B cell (primary cell): ENCODE results near the gene UBXN6. TPM values are rescaled to one million over a fixed set of nuclear protein-coding genes. Genes with fewer than 3 reads are reported as not detected.

Experiments
- ATAC-seq: fragments of 200-7000 bp; cut with Tn5 transposase; one replicate; pipeline ENCODE4 v1.10.0; 2021; ENCODE audit warnings: low read depth, mild to moderate bottlenecking, moderate number of reproducible peaks, moderate library complexity
- CTCF ChIA-PET: fragments of 350-600 bp; sonication (Branson Sonifier 250); formaldehyde crosslinking; loops from one replicate; lab custom pipeline; 2021; ENCODE audit warnings: antibody characterized with exemption, inconsistent platforms; lab: Charles Lee
- POLR2A ChIA-PET: fragments of 350-600 bp; sonication (Branson Sonifier 250); formaldehyde crosslinking; loops from one replicate; lab custom pipeline; 2021; ENCODE audit warnings: antibody characterized with exemption; lab: Charles Lee
- DNase-seq: peaks from one replicate; pipeline ENCODE4 v3.0.0; 2013
- H2AFZ ChIP-seq: 2 replicates; pipeline ENCODE4 v1.6.1; 2012; ENCODE audit warnings: mild to moderate bottlenecking, low read depth, low read length; ENCODE audit not compliant: insufficient read depth, poor library complexity, severe bottlenecking
- H3K27ac ChIP-seq, 2 donors: 1 replicate in 1 of 2; 2 replicates in 1 of 2; pipeline ENCODE4 v1.5.1; 2012 to 2013; ENCODE audit warnings: low read length in 2 of 2, mild to moderate bottlenecking in 2 of 2, moderate library complexity in 1 of 2
- H3K27me3 ChIP-seq, 4 experiments: fragments of 200-600 bp in 1 of 4; sonication (generic) in 1 of 4; replicated peaks in 1 of 4; 1 replicate in 2 of 4; 2 replicates in 2 of 4; pipeline versions ENCODE4 v1.6.1 to v1.7.0; 2013 to 2016; ENCODE audit warnings: low read length in 3 of 4, mild to moderate bottlenecking in 2 of 4, mixed read lengths in 1 of 4, moderate library complexity in 1 of 4; ENCODE audit not compliant: insufficient read depth in 4 of 4, control insufficient read depth in 3 of 4; ENCODE audit errors: control extremely low read depth in 1 of 4
- H3K36me3 ChIP-seq, 2 experiments: replicated peaks in 1 of 2; 1 replicate in 1 of 2; 2 replicates in 1 of 2; pipeline versions ENCODE4 v1.6.1 to v1.7.1; 2013; ENCODE audit warnings: low read length in 1 of 2; ENCODE audit not compliant: insufficient read depth in 2 of 2, control insufficient read depth in 1 of 2; ENCODE audit errors: control extremely low read depth in 1 of 2, extremely low read depth in 1 of 2
- H3K4me1 ChIP-seq, 2 donors: fragments of 200-600 bp in 1 of 2; sonication (generic) in 1 of 2; 1 replicate in 1 of 2; 2 replicates in 1 of 2; pipeline versions ENCODE4 v1.5.1 to v1.6.1; 2013 to 2017; ENCODE audit warnings: low read length in 2 of 2; ENCODE audit not compliant: control insufficient read depth in 2 of 2, insufficient read depth in 2 of 2
- H3K4me2 ChIP-seq: replicated peaks from 2 replicates; pipeline ENCODE3; 2012; ENCODE audit warnings: mild to moderate bottlenecking, low read depth, low read length; ENCODE audit not compliant: poor library complexity, severe bottlenecking
- H3K4me3 ChIP-seq, 5 experiments: fragments of 200-600 bp in 1 of 5; sonication (generic) in 1 of 5; 1 replicate in 3 of 5; 2 replicates in 2 of 5; pipeline versions ENCODE4 v1.5.1 to v1.7.0; 2011 to 2016; ENCODE audit warnings: low read length in 4 of 5, mild to moderate bottlenecking in 4 of 5, low read depth in 2 of 5, control low read depth in 1 of 5, moderate library complexity in 1 of 5; ENCODE audit not compliant: insufficient read depth in 1 of 5; ENCODE audit errors: control extremely low read depth in 1 of 5, extremely low read depth in 1 of 5
- H3K79me2 ChIP-seq: fragments of 200-600 bp; sonication (generic); one replicate; pipeline ENCODE4 v1.6.0; 2016; ENCODE audit warnings: low read length; ENCODE audit not compliant: control insufficient read depth, insufficient read depth
- H3K9ac ChIP-seq: fragments of 200-600 bp; sonication (generic); 2 replicates; pipeline ENCODE4 v1.6.1; 2017; ENCODE audit warnings: mild to moderate bottlenecking, low read length, moderate library complexity
- H3K9me3 ChIP-seq, 3 donors: one replicate each; pipeline versions ENCODE4 v1.6.1 to v1.7.1; 2013; ENCODE audit warnings: low read length in 2 of 3; ENCODE audit not compliant: control insufficient read depth in 2 of 3, insufficient read depth in 1 of 3; ENCODE audit errors: control extremely low read depth in 1 of 3
- H4K20me1 ChIP-seq: 2 replicates; pipeline ENCODE4 v1.6.0; 2012; ENCODE audit warnings: mild to moderate bottlenecking, low read length; ENCODE audit not compliant: insufficient read depth, control insufficient read depth, poor library complexity, severe bottlenecking
- H3K27ac Mint-ChIP-seq: one replicate; pipeline ENCODE4 v1.8.0; 2021; ENCODE audit warnings: mixed read lengths
- H3K27me3 Mint-ChIP-seq: one replicate; pipeline ENCODE4 v1.8.0; 2021; ENCODE audit warnings: mixed read lengths
- H3K4me1 Mint-ChIP-seq: one replicate; pipeline ENCODE4 v1.8.0; 2021; ENCODE audit warnings: mixed read lengths
- H3K4me3 Mint-ChIP-seq: one replicate; pipeline ENCODE4 v1.8.0; 2021; ENCODE audit warnings: mixed read lengths
- H3K9me3 Mint-ChIP-seq: one replicate; pipeline ENCODE4 v1.8.0; 2022; ENCODE audit warnings: mixed read lengths; ENCODE audit not compliant: insufficient read depth
- CTCF ChIP-seq: fragments of 200-600 bp; IDR thresholded peaks from one replicate; pipeline ENCODE4 v1.8.0; 2022; ENCODE audit warnings: antibody characterized with exemption, mild to moderate bottlenecking
- EZH2 ChIP-seq: IDR thresholded peaks from 2 replicates; pipeline ENCODE4 v1.6.1; 2012; ENCODE audit warnings: borderline replicate concordance, low read depth, mild to moderate bottlenecking, moderate library complexity, low read length; ENCODE audit not compliant: insufficient read depth, poor library complexity, severe bottlenecking
- WGBS: methylation state at CpG from one replicate; pipeline ENCODE4 v1.1.5; 2013; ENCODE audit warnings: missing lambda C conversion rate; ENCODE audit not compliant: insufficient coverage; 5-methylcytosine and 5-hydroxymethylcytosine counted together
- intact Hi-C: fragments of 100-400 bp; cut with micrococcal nuclease; formaldehyde crosslinking; loops from one replicate; pipeline ENCODE4 v1.10.0; 2022
- polyA plus RNA-seq: library from polyadenylated mRNA; depleted of rRNA; stranded (reverse); fragments of >200 nt; gene quantifications from 2 replicates; pipeline ENCODE4 v1.2.3, GENCODE V29; 2012
- total RNA-seq, 2 donors: library from RNA; stranded (reverse); fragments of 120-200 nt in 1 of 2; gene quantifications; 1 replicate in 1 of 2; 2 replicates in 1 of 2; pipeline versions ENCODE4 v1.2.3 to v1.2.4, GENCODE V29; 2013 to 2022

Gene UBXN6
- total and polyA plus RNA-seq, 2 donors (not counting 1 experiment from before 2014, with no cell fraction given) = 75.8 to 76.6 TPM

- WGBS = 97% methylated on average over 12 of the region's 12 CpGs
- no peak overlapping the region for H3K27ac Mint-ChIP-seq
- CTCF ChIA-PET = no interaction called here
These were observed 18.4 kb downstream of the UBXN6 start for GRCh38 chr19:4439243-4439642.

GRCh38 chr19:4437103-4437502 is 20.5 kb downstream of the UBXN6 start:
- ChIA-PET CTCF (no interaction called here), POLR2A (no interaction called here)
- no peak overlapping the region for H3K27ac Mint-ChIP-seq
- H3K27me3 Mint-ChIP-seq = no peaks in the 10 kb centered on the region
- Histone ChIP-seq H3K4me3 (no peak overlapping the region), H3K4me2 (no peak overlapping the region), H4K20me1 (no peaks in the 10 kb centered on the region), H2AFZ (no peak overlapping the region), H3K79me2 (peaks cover 4% of the 10 kb centered on the region), H3K4me1 (peaks cover 8 to 16% of the 10 kb centered on the region in 2 donors), H3K27ac (no peak overlapping the region), H3K9me3 (no peaks in the 10 kb centered on the region), H3K36me3 (no peaks in the 10 kb centered on the region), H3K27me3 (no peaks in the 10 kb centered on the region), H3K9ac (no peak overlapping the region)
- TF ChIP-seq CTCF (no peak), EZH2 (no peak)
- H3K4me1 Mint-ChIP-seq = peaks cover 13% of the 10 kb centered on the region
- no peak overlapping the region for H3K4me3 Mint-ChIP-seq
- H3K9me3 Mint-ChIP-seq = no peaks in the 10 kb centered on the region
- 100% methylated on average over 9 of the region's 10 CpGs for WGBS
- intact Hi-C loops = no loop called here
- DNase-seq (no peak), ATAC-seq (no peak)

More at GRCh38 chr19:4439243-4439642, 18.4 kb downstream of the UBXN6 start:
- DNase-seq = no peak
- Histone ChIP-seq H3K4me3 (no peak overlapping the region), H3K27ac (no peak overlapping the region), H3K27me3 (no peaks in the 10 kb centered on the region), H3K79me2 (peaks cover 4% of the 10 kb centered on the region), H3K4me1 (peaks cover 8 to 13% of the 10 kb centered on the region in 2 donors), H3K9me3 (no peaks in the 10 kb centered on the region), H2AFZ (no peak overlapping the region), H4K20me1 (no peaks in the 10 kb centered on the region), H3K36me3 (peaks cover 0 to 3% of the 10 kb centered on the region in 2 experiments), H3K4me2 (no peak overlapping the region), H3K9ac (no peak overlapping the region)
- POLR2A ChIA-PET = interaction anchor here (0.7 kb wide), 1 partner anchor 197 kb away, joined by 4 read pairs; no protein-coding TSS in a partner anchor
- ATAC-seq = no peak
- H3K27me3 Mint-ChIP-seq = no peaks in the 10 kb centered on the region
- no peaks in the 10 kb centered on the region for H3K9me3 Mint-ChIP-seq
- TF ChIP-seq CTCF = no peak
- TF ChIP-seq EZH2 = no peak
- intact Hi-C loops = no loop called here
- H3K4me3 Mint-ChIP-seq = no peak overlapping the region
- peaks cover 17% of the 10 kb centered on the region for H3K4me1 Mint-ChIP-seq
